ENCODE data around the gene GFAP. TPM values are rescaled to one million over a fixed set of nuclear protein-coding genes. Genes with fewer than 3 reads are reported as not detected.

GFAP gene
- not detected in 2 replicates for total RNA-seq
- long read RNA-seq = 0 reads

GRCh38 chr17:44915321-44915726 is at the start of gene GFAP:
TSS of gene GFAP (minus strand) at chr17:44915500. CDS start at chr17:44915486, 14 bp downstream.
- no peak for DNase-seq (ENCODE audit: extremely low spot score, unreplicated experiment)
- H3K4me1 Mint-ChIP-seq (ENCODE audit: unreplicated experiment) = peaks cover 35% of the 10 kb centered on the region
- TF ChIP-seq CTCF (IDR thresholded peaks at IDR 0.05) = no peak
- H3K9me3 Mint-ChIP-seq (ENCODE audit: unreplicated experiment) = no peaks in the 10 kb centered on the region
- H3K4me3 Mint-ChIP-seq (ENCODE audit: unreplicated experiment) = no peak within 1 kb of the TSS
- peak within 1 kb of the TSS; percentile 44 for H3K27ac Mint-ChIP-seq (ENCODE audit: unreplicated experiment)
- peaks cover 3% of the 10 kb centered on the region for H3K27me3 Mint-ChIP-seq (ENCODE audit: unreplicated experiment)
- no peaks in the 10 kb centered on the region for H3K36me3 Mint-ChIP-seq (ENCODE audit: unreplicated experiment)

- no peak overlapping the region for H3K4me3 Mint-ChIP-seq (ENCODE audit: unreplicated experiment)
- peaks cover 10% of the 10 kb centered on the region for H3K4me1 Mint-ChIP-seq (ENCODE audit: unreplicated experiment)
- no peaks in the 10 kb centered on the region for H3K36me3 Mint-ChIP-seq (ENCODE audit: unreplicated experiment)
- no peak for DNase-seq (ENCODE audit: extremely low spot score, unreplicated experiment)
- TF ChIP-seq CTCF (IDR thresholded peaks at IDR 0.05) = peak; percentile 9
- H3K9me3 Mint-ChIP-seq (ENCODE audit: unreplicated experiment) = no peaks in the 10 kb centered on the region
- peaks cover 15% of the 10 kb centered on the region for H3K27me3 Mint-ChIP-seq (ENCODE audit: unreplicated experiment)
- no peak overlapping the region for H3K27ac Mint-ChIP-seq (ENCODE audit: unreplicated experiment)
Observed at GRCh38 chr17:44961921-44962350, 46.6 kb upstream of the GFAP start.

GRCh38 chr17:44960691-44961090 is 45.4 kb upstream of the GFAP start:
- Mint-ChIP-seq H3K36me3 (ENCODE audit: unreplicated experiment) (no peaks in the 10 kb centered on the region), H3K4me1 (ENCODE audit: unreplicated experiment) (peaks cover 12% of the 10 kb centered on the region), H3K9me3 (ENCODE audit: unreplicated experiment) (no peaks in the 10 kb centered on the region), H3K27me3 (ENCODE audit: unreplicated experiment) (peaks cover 5% of the 10 kb centered on the region), H3K4me3 (ENCODE audit: unreplicated experiment) (no peak overlapping the region), H3K27ac (ENCODE audit: unreplicated experiment) (peak overlapping the region; percentile 56)
- TF ChIP-seq CTCF (IDR thresholded peaks at IDR 0.05) = no peak
- DNase-seq (ENCODE audit: extremely low spot score, unreplicated experiment) = no peak

GRCh38 chr17:44959821-44960531 is 44.7 kb upstream of the GFAP start:
- no peak overlapping the region for H3K27ac Mint-ChIP-seq (ENCODE audit: unreplicated experiment)
- peaks cover 3% of the 10 kb centered on the region for H3K27me3 Mint-ChIP-seq (ENCODE audit: unreplicated experiment)
- H3K4me1 Mint-ChIP-seq (ENCODE audit: unreplicated experiment) = peaks cover 12% of the 10 kb centered on the region
- no peak for DNase-seq (ENCODE audit: extremely low spot score, unreplicated experiment)
- no peak overlapping the region for H3K4me3 Mint-ChIP-seq (ENCODE audit: unreplicated experiment)
- no peaks in the 10 kb centered on the region for H3K9me3 Mint-ChIP-seq (ENCODE audit: unreplicated experiment)
- TF ChIP-seq CTCF (IDR thresholded peaks at IDR 0.05) = no peak
- H3K36me3 Mint-ChIP-seq (ENCODE audit: unreplicated experiment) = no peaks in the 10 kb centered on the region

GRCh38 chr17:44956998-44957981 is 42.0 kb upstream of the GFAP start:
- Mint-ChIP-seq H3K27me3 (ENCODE audit: unreplicated experiment) (no peaks in the 10 kb centered on the region), H3K9me3 (ENCODE audit: unreplicated experiment) (no peaks in the 10 kb centered on the region), H3K4me1 (ENCODE audit: unreplicated experiment) (peaks cover 12% of the 10 kb centered on the region), H3K36me3 (ENCODE audit: unreplicated experiment) (no peaks in the 10 kb centered on the region), H3K27ac (ENCODE audit: unreplicated experiment) (no peak overlapping the region), H3K4me3 (ENCODE audit: unreplicated experiment) (no peak overlapping the region)
- no peak for DNase-seq (ENCODE audit: extremely low spot score, unreplicated experiment)
- no peak for TF ChIP-seq CTCF (IDR thresholded peaks at IDR 0.05)

Data from osteocyte (in vitro differentiated cells).